Peyer's patch (tissue), 4 donors: ENCODE data around the gene DDB1.

Experiments used
- POLR2A ChIP-seq, 2 donors: fragments of 450-650 bp; IDR thresholded peaks; one replicate each; pipeline ENCODE4 v1.5.1; 2017; ENCODE audit warnings: antibody characterized with exemption in 2 of 2, mild to moderate bottlenecking in 2 of 2, moderate library complexity in 2 of 2
- TF ChIP-seq, protein P1 (sequence below), 6 experiments: fragments of 450-650 bp in 4 of 6; fragments of 200-600 bp in 2 of 6; sonication (generic) in 1 of 6; IDR thresholded peaks; one replicate each; pipeline ENCODE4 v1.5.1; 2017 to 2019; ENCODE audit warnings: antibody characterized with exemption in 6 of 6, mild to moderate bottlenecking in 3 of 6, moderate library complexity in 1 of 6

DNA sequence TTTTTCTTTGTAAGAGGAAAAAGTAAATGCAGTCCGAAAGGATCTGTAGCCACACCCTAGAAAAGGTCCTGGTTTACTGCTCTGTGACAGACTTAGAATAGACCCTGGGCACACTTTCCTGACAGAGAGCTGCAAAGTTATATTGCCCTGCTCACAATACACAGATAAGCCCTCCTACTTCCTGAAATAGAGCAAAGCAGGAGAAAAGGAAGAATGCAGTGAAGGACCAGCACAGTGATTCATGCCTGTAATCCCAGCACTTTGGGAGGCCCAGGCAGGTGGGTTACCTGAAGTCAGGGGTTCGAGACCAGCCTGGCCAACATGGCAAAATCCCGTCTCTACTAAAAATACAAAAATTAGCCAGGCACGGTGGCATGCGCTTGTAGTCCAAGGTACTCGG lies 26.6 kb upstream of the DDB1 start:
- TF ChIP-seq, protein P1, sequence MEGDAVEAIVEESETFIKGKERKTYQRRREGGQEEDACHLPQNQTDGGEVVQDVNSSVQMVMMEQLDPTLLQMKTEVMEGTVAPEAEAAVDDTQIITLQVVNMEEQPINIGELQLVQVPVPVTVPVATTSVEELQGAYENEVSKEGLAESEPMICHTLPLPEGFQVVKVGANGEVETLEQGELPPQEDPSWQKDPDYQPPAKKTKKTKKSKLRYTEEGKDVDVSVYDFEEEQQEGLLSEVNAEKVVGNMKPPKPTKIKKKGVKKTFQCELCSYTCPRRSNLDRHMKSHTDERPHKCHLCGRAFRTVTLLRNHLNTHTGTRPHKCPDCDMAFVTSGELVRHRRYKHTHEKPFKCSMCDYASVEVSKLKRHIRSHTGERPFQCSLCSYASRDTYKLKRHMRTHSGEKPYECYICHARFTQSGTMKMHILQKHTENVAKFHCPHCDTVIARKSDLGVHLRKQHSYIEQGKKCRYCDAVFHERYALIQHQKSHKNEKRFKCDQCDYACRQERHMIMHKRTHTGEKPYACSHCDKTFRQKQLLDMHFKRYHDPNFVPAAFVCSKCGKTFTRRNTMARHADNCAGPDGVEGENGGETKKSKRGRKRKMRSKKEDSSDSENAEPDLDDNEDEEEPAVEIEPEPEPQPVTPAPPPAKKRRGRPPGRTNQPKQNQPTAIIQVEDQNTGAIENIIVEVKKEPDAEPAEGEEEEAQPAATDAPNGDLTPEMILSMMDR (IDR thresholded peaks at IDR 0.05) = no peak
- no peak for TF ChIP-seq POLR2A (IDR thresholded peaks at IDR 0.05)
